Tibial artery (tissue), 4 donors: ENCODE results near the gene SH2D1B.

Source experiments
- DNase-seq, 2 donors: peaks; one replicate each; pipeline ENCODE4 v3.0.0-alpha.2; 2019
- H3K27ac ChIP-seq, 2 donors: fragments of 200-600 bp; sonication (generic) in 1 of 2; 1 replicate in 1 of 2; 2 replicates in 1 of 2; pipeline ENCODE4 v1.5.1; 2018 to 2019; ENCODE audit warnings: mild to moderate bottlenecking in 1 of 2
- H3K27me3 ChIP-seq, 2 donors: fragments of 200-600 bp; sonication (generic) in 1 of 2; one replicate each; pipeline versions ENCODE4 v1.5.1 to v1.6.0; 2016 to 2019
- H3K36me3 ChIP-seq, 3 donors: fragments of 200-600 bp; sonication (generic) in 2 of 3; one replicate each; pipeline ENCODE4 v1.5.1; 2016 to 2019; ENCODE audit warnings: mild to moderate bottlenecking in 2 of 3
- H3K4me1 ChIP-seq, 4 donors: fragments of 200-600 bp; sonication (generic) in 2 of 4; 1 replicate in 3 of 4; 2 replicates in 1 of 4; pipeline ENCODE4 v1.5.1; 2016 to 2019
- H3K4me3 ChIP-seq, 2 donors: fragments of 200-600 bp; sonication (generic) in 1 of 2; 1 replicate in 1 of 2; 2 replicates in 1 of 2; pipeline ENCODE4 v1.5.1; 2018 to 2019; ENCODE audit warnings: mild to moderate bottlenecking in 2 of 2
- H3K9me3 ChIP-seq, 3 donors: fragments of 200-600 bp; sonication (generic) in 1 of 3; one replicate each; pipeline ENCODE4 v1.5.1; 2016 to 2019
- CTCF ChIP-seq, 2 experiments: fragments of 200-600 bp in 1 of 2; fragments of 450-650 bp in 1 of 2; IDR thresholded peaks; one replicate each; pipeline ENCODE4 v1.5.1; 2017 to 2019; ENCODE audit warnings: antibody characterized with exemption in 2 of 2, mild to moderate bottlenecking in 1 of 2, moderate library complexity in 1 of 2
- intact Hi-C: fragments of 100-400 bp; cut with DNase I; formaldehyde crosslinking; loops from one replicate; pipeline ENCODE4 v1.15.0; 2023; ENCODE audit warnings: low total_unique reads

Gene SH2D1B

GRCh38 chr1:162404550-162405160 is 7.3 kb downstream of the SH2D1B start:
- H3K4me3 ChIP-seq: no peak overlapping the region
- no peaks in the 10 kb centered on the region for H3K27me3 ChIP-seq
- H3K27ac ChIP-seq: no peak overlapping the region
- H3K4me1 ChIP-seq: no peaks in the 10 kb centered on the region
- no peak for TF ChIP-seq CTCF (IDR thresholded peaks at IDR 0.05)
- intact Hi-C loops: no loop called here
- H3K9me3 ChIP-seq: no peaks in the 10 kb centered on the region
- no peaks in the 10 kb centered on the region for H3K36me3 ChIP-seq
- no peak for DNase-seq

- Histone ChIP-seq H3K27ac (no peak overlapping the region), H3K4me3 (no peak overlapping the region), H3K27me3 (peaks cover 0 to 6% of the 10 kb centered on the region in 2 donors), H3K36me3 (no peaks in the 10 kb centered on the region), H3K9me3 (no peaks in the 10 kb centered on the region), H3K4me1 (no peaks in the 10 kb centered on the region)
- DNase-seq: no peak
- intact Hi-C loops: no loop called here
- TF ChIP-seq CTCF (IDR thresholded peaks at IDR 0.05): no peak
These were observed 11.1 kb downstream of the SH2D1B start for GRCh38 chr1:162400790-162401355.

- TF ChIP-seq CTCF (IDR thresholded peaks at IDR 0.05): no peak
- Histone ChIP-seq H3K4me3 (no peak overlapping the region), H3K4me1 (no peaks in the 10 kb centered on the region), H3K9me3 (no peaks in the 10 kb centered on the region), H3K27me3 (peaks cover 0 to 11% of the 10 kb centered on the region in 2 donors), H3K27ac (no peak overlapping the region), H3K36me3 (no peaks in the 10 kb centered on the region)
- intact Hi-C loops: no loop called here
- DNase-seq: no peak
These were observed 12.8 kb downstream of the SH2D1B start for GRCh38 chr1:162398999-162399580.

GRCh38 chr1:162397943-162398560 is 13.9 kb downstream of the SH2D1B start:
- H3K27me3 ChIP-seq: peaks cover 0 to 11% of the 10 kb centered on the region in 2 donors
- H3K27ac ChIP-seq: no peak overlapping the region
- TF ChIP-seq CTCF (IDR thresholded peaks at IDR 0.05): no peak
- DNase-seq: no peak
- H3K9me3 ChIP-seq: no peaks in the 10 kb centered on the region
- no peak overlapping the region for H3K4me3 ChIP-seq
- intact Hi-C loops: no loop called here
- H3K4me1 ChIP-seq: no peaks in the 10 kb centered on the region
- no peaks in the 10 kb centered on the region for H3K36me3 ChIP-seq

- H3K9me3 ChIP-seq: no peaks in the 10 kb centered on the region
- H3K4me1 ChIP-seq: no peaks in the 10 kb centered on the region
- intact Hi-C loops: no loop called here
- H3K27ac ChIP-seq: no peak overlapping the region
- H3K4me3 ChIP-seq: no peak overlapping the region
- H3K27me3 ChIP-seq: peaks cover 0 to 11% of the 10 kb centered on the region in 2 donors
- no peak for DNase-seq
- no peak for TF ChIP-seq CTCF (IDR thresholded peaks at IDR 0.05)
- no peaks in the 10 kb centered on the region for H3K36me3 ChIP-seq
These were observed 14.9 kb downstream of the SH2D1B start for GRCh38 chr1:162397039-162397448.
